ENCODE measurements around the gene EXOC3L1. TPM values are rescaled to one million over a fixed set of nuclear protein-coding genes. Genes with fewer than 3 reads are reported as not detected.

The EXOC3L1 gene
- total and polyA plus RNA-seq, 2 of the 13 experiments (the other 11 are each of a cell fraction or from before 2014, with no cell fraction given): 0.12 TPM; not detected in 1

DNA sequence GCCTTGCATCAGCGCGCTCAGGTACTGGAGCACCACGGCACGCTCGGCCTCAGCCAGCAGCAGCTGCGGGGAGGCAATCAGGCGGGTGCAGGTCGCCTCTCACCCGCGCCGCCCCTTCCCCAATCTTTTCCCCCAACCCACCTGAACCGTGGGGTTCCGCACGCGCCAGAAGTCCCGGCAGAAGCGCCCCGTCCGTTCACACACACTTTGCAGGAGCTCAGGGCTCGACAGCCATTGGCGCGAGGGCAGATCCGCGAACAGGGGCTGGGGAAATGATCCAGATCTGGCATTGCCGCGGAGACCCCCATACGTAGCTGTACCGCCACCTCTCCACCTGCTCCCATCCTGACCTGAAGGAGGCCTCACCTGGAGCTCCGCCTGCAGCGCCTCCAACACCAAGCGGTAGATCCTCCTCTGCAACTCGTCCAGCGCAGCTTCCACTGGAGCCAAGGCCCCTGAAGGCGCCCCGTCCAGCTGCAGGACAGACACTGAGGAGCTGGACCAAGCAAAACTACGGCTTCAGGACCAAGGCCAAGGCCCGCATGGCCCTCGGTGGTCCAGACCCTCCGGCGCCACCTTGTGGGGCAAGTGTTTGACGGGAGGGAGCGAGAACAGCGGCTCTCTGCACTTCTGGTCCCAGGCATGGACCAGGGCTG, 4.8 kb downstream of the EXOC3L1 start (continued):
- peak; percentile 66; the same call in 1 of the 2 replicates for TF ChIP-seq ZBTB38 (CRISPR knock-in tag; IDR thresholded peaks at IDR 0.05)
- TF ChIP-seq ZNF775 (CRISPR knock-in tag; IDR thresholded peaks at IDR 0.05; ENCODE audit: borderline replicate concordance): no peak
- TF ChIP-seq RFX3 (CRISPR knock-in tag; IDR thresholded peaks at IDR 0.05): no peak
- TF ChIP-seq, protein P1, sequence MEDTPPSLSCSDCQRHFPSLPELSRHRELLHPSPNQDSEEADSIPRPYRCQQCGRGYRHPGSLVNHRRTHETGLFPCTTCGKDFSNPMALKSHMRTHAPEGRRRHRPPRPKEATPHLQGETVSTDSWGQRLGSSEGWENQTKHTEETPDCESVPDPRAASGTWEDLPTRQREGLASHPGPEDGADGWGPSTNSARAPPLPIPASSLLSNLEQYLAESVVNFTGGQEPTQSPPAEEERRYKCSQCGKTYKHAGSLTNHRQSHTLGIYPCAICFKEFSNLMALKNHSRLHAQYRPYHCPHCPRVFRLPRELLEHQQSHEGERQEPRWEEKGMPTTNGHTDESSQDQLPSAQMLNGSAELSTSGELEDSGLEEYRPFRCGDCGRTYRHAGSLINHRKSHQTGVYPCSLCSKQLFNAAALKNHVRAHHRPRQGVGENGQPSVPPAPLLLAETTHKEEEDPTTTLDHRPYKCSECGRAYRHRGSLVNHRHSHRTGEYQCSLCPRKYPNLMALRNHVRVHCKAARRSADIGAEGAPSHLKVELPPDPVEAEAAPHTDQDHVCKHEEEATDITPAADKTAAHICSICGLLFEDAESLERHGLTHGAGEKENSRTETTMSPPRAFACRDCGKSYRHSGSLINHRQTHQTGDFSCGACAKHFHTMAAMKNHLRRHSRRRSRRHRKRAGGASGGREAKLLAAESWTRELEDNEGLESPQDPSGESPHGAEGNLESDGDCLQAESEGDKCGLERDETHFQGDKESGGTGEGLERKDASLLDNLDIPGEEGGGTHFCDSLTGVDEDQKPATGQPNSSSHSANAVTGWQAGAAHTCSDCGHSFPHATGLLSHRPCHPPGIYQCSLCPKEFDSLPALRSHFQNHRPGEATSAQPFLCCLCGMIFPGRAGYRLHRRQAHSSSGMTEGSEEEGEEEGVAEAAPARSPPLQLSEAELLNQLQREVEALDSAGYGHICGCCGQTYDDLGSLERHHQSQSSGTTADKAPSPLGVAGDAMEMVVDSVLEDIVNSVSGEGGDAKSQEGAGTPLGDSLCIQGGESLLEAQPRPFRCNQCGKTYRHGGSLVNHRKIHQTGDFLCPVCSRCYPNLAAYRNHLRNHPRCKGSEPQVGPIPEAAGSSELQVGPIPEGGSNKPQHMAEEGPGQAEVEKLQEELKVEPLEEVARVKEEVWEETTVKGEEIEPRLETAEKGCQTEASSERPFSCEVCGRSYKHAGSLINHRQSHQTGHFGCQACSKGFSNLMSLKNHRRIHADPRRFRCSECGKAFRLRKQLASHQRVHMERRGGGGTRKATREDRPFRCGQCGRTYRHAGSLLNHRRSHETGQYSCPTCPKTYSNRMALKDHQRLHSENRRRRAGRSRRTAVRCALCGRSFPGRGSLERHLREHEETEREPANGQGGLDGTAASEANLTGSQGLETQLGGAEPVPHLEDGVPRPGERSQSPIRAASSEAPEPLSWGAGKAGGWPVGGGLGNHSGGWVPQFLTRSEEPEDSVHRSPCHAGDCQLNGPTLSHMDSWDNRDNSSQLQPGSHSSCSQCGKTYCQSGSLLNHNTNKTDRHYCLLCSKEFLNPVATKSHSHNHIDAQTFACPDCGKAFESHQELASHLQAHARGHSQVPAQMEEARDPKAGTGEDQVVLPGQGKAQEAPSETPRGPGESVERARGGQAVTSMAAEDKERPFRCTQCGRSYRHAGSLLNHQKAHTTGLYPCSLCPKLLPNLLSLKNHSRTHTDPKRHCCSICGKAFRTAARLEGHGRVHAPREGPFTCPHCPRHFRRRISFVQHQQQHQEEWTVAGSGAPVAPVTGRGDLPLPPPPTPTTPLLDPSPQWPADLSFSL (CRISPR knock-in tag; IDR thresholded peaks at IDR 0.05): no peak
- TF ChIP-seq, protein P2, sequence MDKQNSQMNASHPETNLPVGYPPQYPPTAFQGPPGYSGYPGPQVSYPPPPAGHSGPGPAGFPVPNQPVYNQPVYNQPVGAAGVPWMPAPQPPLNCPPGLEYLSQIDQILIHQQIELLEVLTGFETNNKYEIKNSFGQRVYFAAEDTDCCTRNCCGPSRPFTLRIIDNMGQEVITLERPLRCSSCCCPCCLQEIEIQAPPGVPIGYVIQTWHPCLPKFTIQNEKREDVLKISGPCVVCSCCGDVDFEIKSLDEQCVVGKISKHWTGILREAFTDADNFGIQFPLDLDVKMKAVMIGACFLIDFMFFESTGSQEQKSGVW (CRISPR knock-in tag; IDR thresholded peaks at IDR 0.05; ENCODE audit: borderline replicate concordance): 0 out of 2 replicates have a peak, but pooled peaks have one; percentile 16
- peak; percentile 87; the same call in 1 of the 2 replicates for TF ChIP-seq YEATS2 (CRISPR knock-in tag; IDR thresholded peaks at IDR 0.05; ENCODE audit: borderline replicate concordance)
- TF ChIP-seq DNMT1 (CRISPR knock-in tag; IDR thresholded peaks at IDR 0.05): peak; percentile 77; the same call in 1 of the 2 replicates
- peak; percentile 75; the same call in 1 of the 2 replicates for TF ChIP-seq TFDP1 (CRISPR knock-in tag; IDR thresholded peaks at IDR 0.05; ENCODE audit: borderline replicate concordance)
- peak; percentile 58; the same call in 1 of the 2 replicates for TF ChIP-seq KLF15 (CRISPR knock-in tag; IDR thresholded peaks at IDR 0.05; ENCODE audit: borderline replicate concordance)
- TF ChIP-seq NFYC (CRISPR knock-in tag; IDR thresholded peaks at IDR 0.05): peak; percentile 46; the same call in 1 of the 2 replicates
- TF ChIP-seq REPIN1 (CRISPR knock-in tag; IDR thresholded peaks at IDR 0.05; ENCODE audit: borderline replicate concordance, low read depth): peak; percentile 90; the same call in 1 of the 2 replicates
- no peak for TF ChIP-seq ZNF749 (CRISPR knock-in tag; IDR thresholded peaks at IDR 0.05; ENCODE audit: borderline replicate concordance)
- TF ChIP-seq SMAD1 (CRISPR knock-in tag; IDR thresholded peaks at IDR 0.05; ENCODE audit: borderline replicate concordance, low read depth): peak; percentile 97; the same call in 1 of the 2 replicates
- peak; percentile 74; the same call in 1 of the 2 replicates for TF ChIP-seq ZNF44 (CRISPR knock-in tag; IDR thresholded peaks at IDR 0.05)
- TF ChIP-seq MLLT10 (CRISPR knock-in tag; IDR thresholded peaks at IDR 0.05): no peak
- TF ChIP-seq ARNT2 (CRISPR knock-in tag; IDR thresholded peaks at IDR 0.05; ENCODE audit: low read depth): peak; percentile 94
- no peak for TF ChIP-seq AKAP8 (CRISPR knock-in tag; IDR thresholded peaks at IDR 0.05)
- TF ChIP-seq, protein P3, sequence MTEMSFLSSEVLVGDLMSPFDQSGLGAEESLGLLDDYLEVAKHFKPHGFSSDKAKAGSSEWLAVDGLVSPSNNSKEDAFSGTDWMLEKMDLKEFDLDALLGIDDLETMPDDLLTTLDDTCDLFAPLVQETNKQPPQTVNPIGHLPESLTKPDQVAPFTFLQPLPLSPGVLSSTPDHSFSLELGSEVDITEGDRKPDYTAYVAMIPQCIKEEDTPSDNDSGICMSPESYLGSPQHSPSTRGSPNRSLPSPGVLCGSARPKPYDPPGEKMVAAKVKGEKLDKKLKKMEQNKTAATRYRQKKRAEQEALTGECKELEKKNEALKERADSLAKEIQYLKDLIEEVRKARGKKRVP (CRISPR knock-in tag; IDR thresholded peaks at IDR 0.05): peak in 1 of 2 experiments; percentile 36; a peak in 1 of 4 replicates
- no peak; the same call in 1 of the 2 replicates for TF ChIP-seq EEA1 (CRISPR knock-in tag; IDR thresholded peaks at IDR 0.05; ENCODE audit: borderline replicate concordance)

Measured in HepG2 (cell line).